Effector CD4-positive, alpha-beta T cell (primary cell): Measurements from ENCODE around the gene POU6F2.
"Not testable (repeated sequence)": the region's sequence is repeated elsewhere in the genome, so short reads cannot be mapped to it uniquely, and the experiment has no call there.

Experiments used
- DNase-seq: peaks from one replicate; pipeline ENCODE4 v3.0.0-alpha.2; 2020

The POU6F2 gene

DNA sequence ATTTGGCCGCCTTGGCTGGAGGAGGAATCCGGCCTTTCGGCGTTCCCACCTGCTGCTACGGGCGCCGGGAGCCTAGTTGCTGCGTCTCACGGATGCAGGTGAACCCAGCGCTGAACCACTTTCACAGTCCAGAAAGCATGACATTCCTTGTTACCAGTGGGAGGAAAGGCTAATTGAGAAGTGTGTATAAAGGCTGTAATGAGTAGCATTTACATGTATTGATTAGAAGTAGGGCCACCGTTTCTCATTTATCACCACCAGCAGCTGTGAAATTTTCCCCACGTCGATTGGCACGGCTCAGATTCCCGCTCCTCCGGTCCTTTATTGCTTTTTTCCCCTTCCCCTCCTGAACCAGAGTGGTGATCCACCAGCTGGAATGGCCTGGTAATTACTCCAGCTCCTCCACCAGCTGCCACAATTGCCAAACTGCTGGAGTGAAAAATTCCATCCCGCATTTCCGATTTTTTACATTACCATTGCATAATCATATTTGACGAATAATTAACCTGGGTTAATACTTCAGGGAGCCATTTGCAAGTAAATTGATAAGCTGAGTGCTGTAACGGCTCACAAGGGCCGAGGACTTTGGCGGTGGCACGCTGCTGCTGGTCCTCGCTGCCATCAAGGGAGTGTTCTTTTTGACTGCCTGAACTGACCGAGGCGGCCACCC lies 153.3 kb downstream of the POU6F2 start:
- DNase-seq: no peak

DNA sequence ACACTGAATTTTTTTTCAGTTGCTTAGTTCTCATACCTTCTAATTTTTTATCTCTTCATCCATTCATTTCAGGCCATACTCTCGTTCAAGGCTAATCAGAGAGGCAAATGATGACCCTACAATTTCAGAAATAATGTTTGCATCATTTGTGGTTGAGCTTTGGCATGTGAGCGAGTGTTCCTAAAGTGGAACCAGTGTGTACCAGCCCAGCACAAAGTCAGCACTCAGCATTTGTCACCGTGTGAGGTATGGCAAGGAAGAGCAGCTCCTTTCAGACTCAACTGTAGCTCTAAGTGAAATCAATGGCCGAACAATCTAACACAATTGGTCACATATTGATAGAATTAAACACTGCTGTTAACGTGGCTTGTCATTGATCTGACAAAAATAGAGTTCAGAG lies 154.6 kb downstream of the POU6F2 start:
- DNase-seq: no peak

DNA sequence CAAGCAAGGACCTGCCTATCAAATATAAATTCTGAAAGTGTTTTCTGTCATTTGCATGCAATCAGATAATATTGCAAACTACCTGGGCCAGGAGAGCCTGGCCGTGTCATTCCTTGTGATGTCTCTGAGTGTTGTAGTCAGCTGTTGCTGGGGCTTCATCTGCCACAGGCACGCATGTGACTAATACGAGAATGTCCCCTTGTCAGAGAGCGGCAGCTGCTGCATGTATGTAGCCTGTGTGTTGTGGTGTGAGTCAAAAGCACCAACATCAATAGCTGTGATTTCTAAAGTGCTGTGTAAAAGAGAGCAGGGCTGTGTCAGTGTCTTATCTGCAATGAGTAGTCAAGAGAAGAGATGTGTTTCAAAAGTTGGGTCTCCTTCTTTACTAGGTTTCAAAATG lies 155.4 kb downstream of the POU6F2 start:
- DNase-seq: no peak

DNA sequence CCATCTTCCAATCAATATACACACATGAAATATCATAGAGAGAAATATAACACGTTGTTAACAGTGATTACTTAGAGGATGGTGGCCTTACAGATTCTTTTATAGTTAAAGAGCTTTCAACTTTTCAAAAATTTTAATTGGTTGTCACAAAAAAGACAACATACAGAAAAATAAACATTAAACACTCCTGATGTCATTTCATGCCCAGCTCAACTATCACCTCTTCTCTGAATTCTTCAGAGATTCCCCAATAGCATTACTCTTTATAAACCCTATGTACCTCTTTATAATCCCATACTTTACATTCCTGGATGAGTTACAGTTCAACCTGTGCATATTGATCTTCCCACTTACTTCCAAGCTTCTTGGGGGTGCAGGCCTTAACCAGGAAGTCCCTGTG lies 159.8 kb downstream of the POU6F2 start:
- DNase-seq: no peak

DNA sequence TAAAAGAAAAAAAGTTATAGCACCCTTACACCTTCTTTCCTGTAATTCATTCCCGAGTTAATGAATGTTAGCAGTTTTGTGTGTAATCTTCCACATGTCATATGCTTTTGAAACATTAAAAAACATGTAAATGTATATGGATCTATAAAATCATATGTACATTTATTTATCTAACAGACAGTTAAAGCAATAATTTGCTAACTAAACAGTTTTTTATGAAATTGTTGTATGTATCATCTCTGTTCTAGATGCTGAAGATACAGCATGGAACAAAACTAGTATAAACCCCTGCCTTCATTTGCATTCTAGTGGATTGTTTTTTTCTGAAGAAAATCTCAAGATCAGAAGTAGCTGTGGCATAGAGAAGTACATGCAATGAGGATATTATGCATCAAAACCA lies 165.0 kb downstream of the POU6F2 start:
- DNase-seq: no peak

DNA sequence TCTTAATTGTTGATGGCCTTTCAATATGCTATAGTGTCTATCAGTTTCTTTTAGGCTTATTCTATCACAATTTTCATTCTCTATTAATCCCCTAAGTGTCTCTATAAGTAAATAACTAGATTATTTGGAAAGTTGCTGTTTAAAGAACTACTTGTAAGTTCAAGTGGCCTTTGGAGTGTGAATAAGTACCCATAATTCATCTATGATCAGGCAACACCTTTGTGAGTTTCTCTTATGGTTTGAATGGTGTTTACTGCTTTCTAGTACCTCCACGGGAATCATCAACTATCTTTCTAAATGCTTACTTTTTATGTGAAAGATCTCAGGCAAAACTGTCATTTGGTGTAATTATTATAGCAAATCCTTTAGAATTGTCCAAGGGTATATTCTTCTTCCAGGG lies 166.7 kb downstream of the POU6F2 start:
- no peak for DNase-seq

DNA sequence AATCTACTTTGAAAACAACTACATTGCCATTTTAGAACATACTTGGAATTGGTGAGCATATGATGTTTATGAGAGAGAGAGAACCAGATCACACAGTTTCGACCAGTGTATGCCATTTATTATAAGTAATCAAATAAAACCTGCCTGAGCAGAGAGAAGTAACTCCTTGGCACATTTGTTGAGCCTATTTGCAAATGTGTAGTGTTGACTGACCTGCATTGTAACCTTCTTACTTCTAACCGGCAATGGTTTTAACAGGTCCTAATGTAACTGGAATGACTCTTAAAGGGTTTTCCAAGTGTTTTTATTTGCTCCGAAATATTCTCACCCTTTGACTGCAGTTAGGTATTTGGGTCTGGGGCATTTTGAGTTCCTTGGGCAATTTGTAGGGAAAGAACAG lies 167.6 kb downstream of the POU6F2 start:
- DNase-seq: no peak

DNA sequence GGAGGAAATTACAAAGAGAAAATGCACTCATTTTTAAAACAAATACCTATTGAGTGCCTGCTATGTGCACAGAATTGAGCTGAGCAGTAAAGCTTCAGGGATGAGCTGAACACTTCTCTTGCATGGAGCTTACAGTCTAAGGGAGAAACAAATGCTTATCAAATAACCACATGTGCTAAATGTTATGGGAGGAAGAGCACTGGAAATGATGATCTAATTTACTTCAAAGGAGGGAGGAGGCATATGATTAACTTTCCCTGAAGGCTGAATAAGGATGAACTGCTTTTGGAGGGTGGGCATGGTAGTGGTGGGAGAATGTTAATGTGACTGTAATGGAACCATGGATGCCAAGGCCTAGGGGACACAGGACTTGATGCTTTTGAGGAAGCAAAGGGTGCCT lies 168.2 kb downstream of the POU6F2 start:
- DNase-seq: no peak

DNA sequence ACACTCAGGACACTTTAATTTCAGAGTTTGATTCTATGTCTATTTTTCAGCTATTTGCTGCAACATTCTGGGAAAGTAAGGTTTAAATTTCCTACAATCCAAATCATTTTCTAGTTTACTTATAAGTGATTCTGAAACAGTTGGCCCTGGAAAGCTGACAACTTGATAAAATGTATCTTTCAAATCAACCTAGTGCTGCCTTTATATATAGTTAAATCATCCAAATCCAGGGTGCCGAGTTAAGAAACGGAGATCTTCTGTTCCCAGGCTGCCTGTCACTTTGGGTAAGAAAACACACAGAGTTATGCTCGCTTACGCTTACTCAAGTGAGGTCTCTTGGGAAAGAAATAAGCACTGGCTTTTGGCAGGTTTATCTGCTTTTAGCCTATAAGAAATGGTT lies 175.0 kb downstream of the POU6F2 start:
- no peak for DNase-seq

DNA sequence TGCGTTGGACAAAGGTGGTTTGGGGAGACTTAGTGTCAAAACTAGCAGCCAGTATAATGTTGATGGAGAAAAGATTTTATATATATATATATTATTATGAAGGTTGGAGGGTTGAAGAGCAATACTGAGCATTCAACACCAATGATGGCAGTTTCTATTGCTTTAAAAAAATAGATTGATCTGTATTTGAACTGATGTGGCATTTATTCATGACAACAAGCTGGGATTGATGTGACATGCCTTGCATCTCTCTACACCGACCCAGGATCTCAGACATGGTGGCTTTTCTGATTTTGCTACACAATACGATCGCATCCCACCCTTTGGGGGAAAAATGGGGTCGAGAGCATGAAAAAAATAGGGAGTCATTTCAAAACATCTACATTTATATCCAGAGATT lies 175.4 kb downstream of the POU6F2 start:
- DNase-seq: no peak

DNA sequence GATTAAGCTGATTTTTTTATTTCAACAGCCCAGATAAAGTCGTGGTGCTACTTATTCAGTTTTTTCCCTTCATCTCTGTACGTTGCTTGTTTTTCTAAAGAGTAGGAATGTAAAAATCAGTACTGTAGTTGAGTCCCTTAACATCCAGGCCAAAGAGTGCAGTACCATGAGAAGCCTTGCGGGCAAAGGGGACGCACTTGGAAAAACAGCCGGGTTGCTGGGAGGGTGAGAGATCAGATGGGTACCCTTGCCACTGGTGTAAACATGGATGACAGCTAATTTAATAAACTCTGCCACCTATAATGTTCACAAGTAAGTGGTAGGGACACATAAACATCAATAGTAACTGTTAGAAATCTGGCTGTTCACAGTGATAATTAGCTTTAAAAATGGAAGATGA lies 175.9 kb downstream of the POU6F2 start:
- no peak for DNase-seq

DNA sequence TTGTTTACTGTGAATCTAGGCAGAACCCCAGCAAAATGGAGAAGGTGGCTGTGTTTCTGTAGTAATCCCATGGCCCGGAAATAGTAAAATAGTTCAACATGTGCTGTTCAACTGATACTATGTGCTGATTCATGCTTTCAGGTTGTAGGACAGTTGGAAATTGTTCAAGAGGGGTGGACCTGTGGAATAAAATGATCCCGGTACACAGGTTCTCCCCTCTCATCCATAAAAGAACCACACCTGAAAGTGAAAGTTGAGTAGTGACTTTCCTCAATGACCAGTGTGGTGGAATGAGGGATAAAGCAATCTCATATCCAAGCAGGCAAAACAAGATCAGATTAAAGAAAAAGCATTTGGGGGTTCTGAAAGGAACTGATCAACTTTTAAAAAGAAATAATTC lies 177.1 kb downstream of the POU6F2 start:
- DNase-seq: no peak

DNA sequence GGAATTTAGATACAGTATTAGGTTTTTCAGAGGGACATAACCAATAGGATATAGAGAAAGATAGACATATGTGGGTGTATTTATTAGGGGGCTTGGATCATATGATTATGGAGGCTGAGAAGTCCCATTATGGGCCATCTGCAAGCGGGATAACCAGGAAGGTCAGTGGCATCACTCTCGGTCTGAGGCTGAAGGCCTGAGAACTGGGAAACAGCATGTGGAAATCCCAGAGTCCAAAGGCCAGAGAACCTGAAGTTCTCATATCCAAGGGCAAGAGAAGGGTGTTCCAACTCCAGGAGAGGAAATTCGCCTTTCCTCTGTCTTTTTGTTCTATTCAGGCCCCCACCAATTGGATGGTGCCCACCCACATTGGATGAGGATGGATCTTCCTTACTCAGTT lies 180.7 kb downstream of the POU6F2 start:
- no peak for DNase-seq

DNA sequence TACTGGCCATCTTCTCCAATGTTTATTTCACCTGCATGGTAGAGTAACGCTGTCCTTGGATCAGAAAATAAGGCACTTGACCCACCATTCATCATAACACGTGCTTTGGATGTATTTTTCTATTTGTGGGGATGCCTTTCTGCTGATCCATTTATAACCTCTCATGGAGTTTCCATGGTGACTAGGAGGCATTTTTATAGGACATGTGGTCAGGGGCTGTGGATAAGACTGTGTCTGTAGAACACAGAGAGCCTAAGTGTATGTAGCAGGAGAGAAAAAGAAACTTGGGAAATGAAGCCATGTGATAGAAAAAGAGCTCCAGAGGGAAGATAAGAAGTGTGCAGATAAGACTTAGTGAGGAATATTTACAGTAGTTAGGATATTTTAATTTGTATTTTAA lies 184.2 kb downstream of the POU6F2 start:
- DNase-seq: no peak

DNA sequence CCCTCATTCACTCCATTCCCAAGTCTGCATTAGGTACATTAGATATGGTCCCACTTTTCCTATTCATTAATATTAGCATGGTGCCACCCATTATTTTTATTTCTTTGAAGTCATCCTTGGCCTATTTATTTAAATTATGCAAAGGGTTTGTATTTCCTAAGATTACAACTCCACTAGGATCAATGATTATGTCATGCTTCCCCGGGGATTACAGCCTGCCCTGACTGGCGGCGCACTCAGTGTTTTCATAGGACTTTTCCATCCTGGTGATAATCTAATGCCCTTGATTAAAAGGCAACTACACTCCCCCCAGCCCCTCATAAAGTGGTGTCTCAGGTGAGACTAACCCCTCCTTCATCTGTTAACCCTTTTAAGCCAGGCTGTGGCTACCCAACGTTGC lies 187.2 kb downstream of the POU6F2 start:
- no peak for DNase-seq

DNA sequence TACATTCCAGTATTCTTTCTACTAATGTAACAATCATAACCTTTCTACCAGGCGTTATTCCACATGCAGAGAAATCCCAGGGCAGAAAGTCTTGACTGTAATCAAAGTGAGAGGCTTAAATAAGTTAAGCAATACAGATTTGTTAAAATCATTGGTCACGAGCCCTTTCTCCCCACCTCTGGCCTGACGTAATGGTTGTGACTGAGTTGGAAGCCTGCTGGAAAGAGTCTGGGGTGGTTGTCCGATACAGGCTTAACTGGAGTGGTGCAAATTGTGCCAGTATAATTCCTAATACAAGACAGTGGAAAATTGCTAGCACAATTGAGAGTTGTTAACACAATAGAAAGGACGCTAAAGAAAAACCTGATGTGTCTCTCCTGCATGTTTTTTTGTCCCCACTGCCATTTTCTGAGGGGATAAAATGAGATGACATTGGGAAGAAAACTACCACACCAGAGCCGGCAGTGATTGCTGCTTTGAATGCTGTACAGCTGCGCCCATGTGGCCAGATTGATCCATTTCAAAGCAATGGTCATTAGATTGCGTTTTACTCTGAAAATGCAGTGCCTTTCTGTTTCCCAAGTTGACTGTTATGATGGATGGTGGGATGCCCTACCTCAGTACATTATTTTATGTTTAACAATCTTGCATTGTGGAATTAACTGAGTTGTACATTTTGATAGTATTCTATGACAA lies 190.8 kb downstream of the POU6F2 start:
- DNase-seq: no peak

DNA sequence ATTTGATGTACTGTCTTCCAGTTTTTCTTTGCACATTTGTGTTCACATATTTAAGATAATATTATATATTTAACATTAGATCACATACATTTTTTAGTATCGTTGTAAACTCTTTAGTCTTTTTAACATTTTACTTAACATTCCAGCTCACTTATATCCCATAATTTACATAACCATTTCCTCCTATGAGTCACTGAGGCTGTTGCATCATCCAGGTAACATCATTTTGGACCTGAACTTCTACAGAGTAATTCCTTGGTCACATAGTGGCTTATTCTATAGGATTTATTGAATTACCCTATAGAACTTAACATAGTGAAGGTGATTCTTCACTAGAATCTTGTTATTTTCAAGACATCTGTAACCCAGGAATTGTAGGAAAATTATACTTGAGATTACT lies 194.4 kb downstream of the POU6F2 start:
- DNase-seq: no peak

DNA sequence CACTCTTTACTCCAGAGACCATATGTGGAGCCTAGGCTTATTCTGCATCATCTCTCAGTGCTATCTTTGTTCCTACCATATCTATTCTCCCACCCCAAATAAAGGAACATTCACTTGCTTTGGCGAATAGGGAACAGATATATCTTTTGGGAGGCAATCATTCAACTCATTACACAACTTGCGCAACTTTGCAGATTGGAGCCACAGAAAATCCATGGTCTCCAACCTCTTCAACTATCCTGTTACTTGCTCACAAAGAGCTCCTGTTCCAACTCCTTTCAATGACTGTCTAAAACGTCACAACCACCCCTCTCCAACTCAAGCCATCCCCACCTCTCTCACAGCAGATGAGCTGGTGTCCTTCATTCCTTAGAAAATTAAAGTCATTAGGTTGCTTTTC lies 203.7 kb downstream of the POU6F2 start:
- DNase-seq: no peak

DNA sequence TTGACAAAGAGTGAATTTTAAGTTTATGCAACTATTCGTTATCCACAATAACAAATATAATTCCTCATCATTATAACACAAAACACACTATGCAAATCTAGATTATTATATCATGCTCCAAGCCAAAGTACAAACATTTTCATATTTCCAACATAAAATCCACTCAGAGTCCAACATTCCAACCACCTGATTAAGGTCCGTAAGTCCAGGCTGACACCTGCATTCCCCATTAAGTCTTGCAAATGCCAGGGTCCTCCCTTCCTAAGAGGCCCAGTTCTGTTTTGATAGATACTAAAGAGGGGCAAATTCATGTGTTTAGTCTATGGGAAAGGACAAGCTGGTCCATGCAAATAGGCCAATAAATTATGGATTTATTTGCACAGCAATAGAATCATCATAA lies 206.1 kb downstream of the POU6F2 start:
- DNase-seq: no peak

DNA sequence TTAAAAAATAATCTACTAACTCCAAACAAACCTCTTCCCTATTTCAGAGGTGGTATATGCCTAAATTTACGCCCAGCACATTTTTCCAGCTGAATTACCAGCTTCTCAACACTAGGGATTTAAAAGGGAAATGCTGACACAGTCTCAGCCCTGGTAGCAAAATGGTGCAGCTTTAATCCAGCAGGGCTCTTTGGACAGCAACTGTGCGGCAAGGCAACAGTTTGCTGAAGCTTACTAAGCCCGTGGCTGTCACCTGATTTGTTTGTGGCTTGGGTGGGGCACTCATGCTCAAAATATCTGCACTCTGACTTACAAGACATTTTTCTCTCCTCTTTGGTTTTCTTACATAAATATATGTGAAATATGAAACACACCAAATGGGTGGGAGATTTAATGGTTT lies 206.7 kb downstream of the POU6F2 start:
- DNase-seq: no peak

DNA sequence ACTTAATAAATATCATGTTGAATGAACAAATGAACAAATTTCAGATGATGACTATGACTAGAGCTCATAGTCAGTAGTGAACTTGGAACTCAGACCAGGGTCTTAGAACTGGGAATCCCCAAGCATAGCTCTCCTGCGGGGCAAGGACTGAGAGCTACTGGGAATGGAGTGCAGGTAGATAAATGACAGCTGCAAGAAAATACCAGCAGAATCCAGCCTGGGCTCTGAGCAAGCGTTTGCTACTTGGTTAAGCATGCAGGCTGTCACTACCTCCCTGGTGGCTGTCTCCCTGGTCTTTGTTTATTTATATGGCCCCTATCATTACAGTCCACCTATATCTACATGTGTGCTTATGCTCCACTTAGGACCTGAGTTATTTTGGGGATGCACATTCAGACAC lies 208.4 kb downstream of the POU6F2 start:
- DNase-seq: no peak

DNA sequence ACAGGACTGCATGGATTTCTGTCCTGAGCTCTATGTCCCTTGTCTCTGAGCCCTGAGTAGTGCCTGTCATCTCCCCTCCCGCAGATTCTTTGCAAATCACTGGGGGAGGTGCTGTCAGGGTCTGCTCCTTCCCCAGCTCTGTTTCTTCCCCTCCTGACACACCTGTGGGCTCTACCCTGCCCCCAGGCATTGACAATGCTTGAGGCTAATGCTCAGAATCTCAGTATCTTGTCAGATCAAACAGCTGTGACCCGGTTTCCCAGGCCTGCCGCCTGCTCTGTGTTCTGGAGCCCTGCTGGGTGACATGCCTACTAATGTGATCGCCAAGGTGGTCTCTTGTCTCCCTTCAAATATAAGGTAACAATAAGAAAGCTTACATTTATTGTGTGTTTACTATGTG lies 209.0 kb downstream of the POU6F2 start:
- DNase-seq: no peak

DNA sequence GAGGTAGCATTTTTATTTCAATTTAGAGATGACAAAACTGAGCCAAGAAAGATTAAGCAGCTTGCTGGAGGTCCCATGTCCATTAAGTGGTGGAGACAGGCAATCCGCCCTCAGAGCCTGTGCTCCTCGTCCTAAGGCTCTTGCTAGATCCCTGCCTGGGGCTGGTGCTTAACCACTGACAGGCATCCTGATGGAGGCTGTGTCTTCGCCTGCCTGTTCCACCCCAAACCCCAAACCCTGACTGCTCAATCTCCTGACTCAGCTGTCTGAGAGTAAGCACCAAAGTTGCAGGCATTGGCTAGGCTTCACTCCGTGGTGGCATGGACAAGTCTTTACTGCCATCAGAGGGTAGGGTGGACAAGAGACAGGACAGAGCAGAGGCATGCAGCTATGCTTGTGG lies 209.4 kb downstream of the POU6F2 start:
- DNase-seq: no peak

DNA sequence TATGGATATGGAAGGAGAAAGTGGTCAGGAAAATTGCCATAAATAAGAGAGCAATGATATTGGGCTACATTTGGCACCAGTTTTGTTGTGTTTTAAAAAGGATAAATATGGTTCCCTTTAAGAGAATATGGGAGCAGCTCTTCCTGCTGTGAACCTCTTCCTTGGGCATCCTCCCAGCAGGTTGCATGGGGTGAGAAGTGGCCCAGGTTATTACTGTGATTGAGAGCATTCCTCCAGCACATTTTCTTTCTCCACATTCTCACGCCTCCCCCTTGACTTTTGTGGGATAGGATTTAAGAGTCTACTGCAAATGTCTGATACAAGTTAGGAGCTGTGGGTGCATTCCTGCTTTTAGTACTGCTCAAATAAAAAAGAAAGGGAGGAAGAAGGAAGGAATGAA lies 214.8 kb downstream of the POU6F2 start:
- DNase-seq: no peak

DNA sequence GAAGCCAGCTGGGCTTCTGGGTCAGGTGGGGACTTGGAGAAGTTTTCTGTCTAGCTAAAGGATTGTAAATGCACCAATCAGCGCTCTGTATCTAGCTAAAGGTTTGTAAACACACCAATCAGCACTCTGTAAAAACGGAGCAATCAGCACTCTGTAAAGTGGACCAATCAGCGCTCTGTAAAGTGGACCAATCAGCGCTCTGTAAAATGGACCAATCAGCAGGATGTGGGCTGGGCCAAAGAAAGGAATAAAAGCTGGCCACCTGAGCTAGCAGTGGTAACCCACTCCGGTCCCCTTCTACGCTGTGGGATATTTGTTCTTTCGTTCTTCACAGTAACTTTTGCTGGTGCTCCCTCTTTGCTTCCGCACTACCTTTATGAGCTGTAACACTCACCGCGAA lies 216.7 kb downstream of the POU6F2 start:
- not testable (repeated sequence) for DNase-seq
